K562 (cell line): ENCODE measurements around the gene FAM124A. TPM values are rescaled to one million over a fixed set of nuclear protein-coding genes. Genes with fewer than 3 reads are reported as not detected.
A peak's percentile ranks its signal among the peaks of the same experiment; 100 is the strongest.

Source experiments
- ATAC-seq: fragments of 200-7000 bp; cut with Tn5 transposase; 3 replicates; pipeline ENCODE4 v1.9.1; 2020; ENCODE audit warnings: moderate library complexity
- BruUV-seq: library from RNA; stranded (reverse); fragments of 400-500 nt; replicated peaks from 2 replicates; lab custom pipeline; 2021; lab: Mats Ljungman, UMichigan
- CTCF ChIA-PET: fragments of 300-600 bp; formaldehyde crosslinking; extraction: SDS; loops from one replicate; lab custom pipeline; 2021; ENCODE audit warnings: low intra/inter-chr PET ratio; lab: Yijun Ruan, JAX
- POLR2A ChIA-PET: fragments of 300-600, 350-650 bp; sonication (Branson Sonifier 250); formaldehyde crosslinking; extraction: SDS; loops from one replicate; lab custom pipeline; 2021; ENCODE audit warnings: antibody characterized with exemption, inconsistent platforms; lab: Yijun Ruan, JAX
- DNase-seq, 4 experiments: peaks; one replicate each; pipeline versions ENCODE4 v3.0.0 to v3.0.0-alpha.2; 2011 to 2018; ENCODE audit warnings: low spot score in 3 of 4, mixed read lengths in 3 of 4; ENCODE audit errors: extremely low read depth in 1 of 4
- FAIRE-seq: peaks from 2 replicates; lab custom pipeline; 2011; peaks lifted over from hg19 to GRCh38; lab: Jason Lieb, UNC
- H2AFZ ChIP-seq: 2 replicates; pipeline ENCODE4 v1.6.0; 2011; ENCODE audit warnings: low read depth, low read length, control low read depth, inconsistent platforms
- H3K27ac ChIP-seq: fragments of 200-600 bp; 3 replicates; pipeline ENCODE4 v1.8.0; 2011; ENCODE audit warnings: low read depth, mild to moderate bottlenecking, control low read depth, inconsistent platforms, low read length, moderate library complexity, mixed read lengths; ENCODE audit errors: extremely low read depth
- H3K27me3 ChIP-seq, 2 experiments: fragments of 300-600 bp in 1 of 2; 2 replicates in 1 of 2; 3 replicates in 1 of 2; pipeline versions ENCODE4 v1.6.0 to v1.8.0; 2011; ENCODE audit warnings: inconsistent platforms in 2 of 2, low read length in 2 of 2, mild to moderate bottlenecking in 1 of 2, mixed read lengths in 1 of 2, moderate library complexity in 1 of 2; ENCODE audit not compliant: control insufficient read depth in 2 of 2, insufficient read depth in 2 of 2
- H3K36me3 ChIP-seq: fragments of 300-600 bp; 3 replicates; pipeline ENCODE4 v1.8.0; 2011; ENCODE audit warnings: mild to moderate bottlenecking, low read length, inconsistent platforms; ENCODE audit not compliant: control insufficient read depth, insufficient read depth
- H3K4me1 ChIP-seq, 2 experiments: fragments of 200-600 bp in 1 of 2; replicated peaks in 1 of 2; 2 replicates in 1 of 2; 3 replicates in 1 of 2; pipeline versions ENCODE4 v1.5.1 to v1.8.0; 2011; ENCODE audit warnings: inconsistent platforms in 2 of 2, low read length in 2 of 2, mild to moderate bottlenecking in 1 of 2, mixed read lengths in 1 of 2, moderate library complexity in 1 of 2; ENCODE audit not compliant: control insufficient read depth in 2 of 2, insufficient read depth in 2 of 2
- H3K4me2 ChIP-seq: 2 replicates; pipeline ENCODE4 v1.6.1; 2011; ENCODE audit warnings: low read length, control low read depth, inconsistent platforms, mixed read lengths; ENCODE audit not compliant: insufficient read depth
- H3K4me3 ChIP-seq: fragments of 200-600 bp; sonication (generic), shearing (Covaris generic); 2 replicates; pipeline ENCODE4 v1.5.1; 2016; ENCODE audit warnings: control low read depth, inconsistent platforms
- H3K79me2 ChIP-seq: fragments of 200-600 bp; 3 replicates; pipeline ENCODE4 v1.8.0; 2011; ENCODE audit warnings: low read length, inconsistent platforms; ENCODE audit not compliant: control insufficient read depth, insufficient read depth
- H3K9ac ChIP-seq, 2 experiments: 2 replicates each; pipeline versions ENCODE4 v1.6.0 to v1.6.1; 2011; ENCODE audit warnings: low read depth in 2 of 2, low read length in 2 of 2, control low read depth in 1 of 2, inconsistent platforms in 1 of 2, mild to moderate bottlenecking in 1 of 2, mixed read lengths in 1 of 2; ENCODE audit not compliant: insufficient read depth in 1 of 2
- H3K9me1 ChIP-seq: one replicate; pipeline ENCODE4 v1.6.0; 2011; ENCODE audit warnings: inconsistent platforms, mild to moderate bottlenecking, low read length, moderate library complexity; ENCODE audit not compliant: control insufficient read depth, insufficient read depth
- H3K9me3 ChIP-seq: replicated peaks from 2 replicates; pipeline ENCODE4 v1.5.1; 2011; ENCODE audit warnings: low read depth, low read length, inconsistent platforms; ENCODE audit not compliant: control insufficient read depth, insufficient read depth
- H4K20me1 ChIP-seq: replicated peaks from 2 replicates; pipeline ENCODE4 v1.6.1; 2011; ENCODE audit warnings: low read length, inconsistent platforms, mixed read lengths; ENCODE audit not compliant: control insufficient read depth, insufficient read depth
- HDAC8 ChIP-seq: fragments of 450-650 bp; IDR thresholded peaks from 2 replicates; pipeline ENCODE4 v1.6.1; 2016; ENCODE audit warnings: mild to moderate bottlenecking, missing genetic modification characterization, moderate library complexity, missing compliant biosample characterization
- WGBS: fragments of 100-300 bp; shearing (Covaris generic); methylation state at CpG from one replicate; pipeline ENCODE4 v1.1.6; 2016; ENCODE audit warnings: low coverage, mixed read lengths; ENCODE audit not compliant: insufficient coverage; ENCODE audit errors: missing lambda C conversion rate; 5-methylcytosine and 5-hydroxymethylcytosine counted together
- in situ Hi-C: fragments of 300-500 bp; cut with MboI; formaldehyde crosslinking; loops from 4 replicates; pipeline ENCODE4 v1.15.0; 2018; ENCODE audit warnings: inconsistent platforms, mixed read lengths
- intact Hi-C: fragments of 100-400 bp; cut with micrococcal nuclease; formaldehyde crosslinking; loops from 2 replicates; pipeline ENCODE4 v1.14.2; 2022
- polyA plus RNA-seq, 8 experiments: library from polyadenylated mRNA; depleted of rRNA in 4 of 8; stranded (reverse) in 5 of 8; unstranded in 3 of 8; fragments of >200 nt; fragmentation: Nextera tagmentation in 2 of 8; fragmentation: Illumina TruSeq in 1 of 8; extraction: Ambion mirVana in 2 of 8; extraction: Trizol in 1 of 8; gene quantifications; 2 replicates each; pipeline versions ENCODE4 v1.2.1 to v1.2.3, GENCODE V29; 2011 to 2014; ENCODE audit warnings: inconsistent platforms in 1 of 8, missing spikeins in 1 of 8
- total RNA-seq, 7 experiments: library from RNA; depleted of rRNA in 6 of 7; stranded (reverse); fragments of >200 nt in 6 of 7; fragmentation: Illumina TruSeq in 2 of 7; extraction: Trizol in 2 of 7; gene quantifications; 2 replicates each; pipeline versions ENCODE4 v1.2.1 to v1.2.3, GENCODE V29; 2011 to 2021; ENCODE audit warnings: low replicate concordance in 1 of 7
- TF ChIP-seq, protein P1 (sequence below), 3 experiments: IDR thresholded peaks in 2 of 3; conservative IDR thresholded peaks in 1 of 3; 2 replicates each; pipeline ENCODE4 v1.5.1; 2011 to 2012; ENCODE audit warnings: low read length in 3 of 3, mild to moderate bottlenecking in 3 of 3, control low read depth in 2 of 3, improper control_type of control experiment in 1 of 3, inconsistent platforms in 1 of 3, low read depth in 1 of 3, mixed read lengths in 1 of 3, moderate library complexity in 1 of 3; ENCODE audit not compliant: insufficient read depth in 2 of 3

FAM124A gene
- total and polyA plus RNA-seq, 9 of the 15 experiments (the other 6 are each of a cell fraction or from before 2014, with no cell fraction given) = not detected

DNA sequence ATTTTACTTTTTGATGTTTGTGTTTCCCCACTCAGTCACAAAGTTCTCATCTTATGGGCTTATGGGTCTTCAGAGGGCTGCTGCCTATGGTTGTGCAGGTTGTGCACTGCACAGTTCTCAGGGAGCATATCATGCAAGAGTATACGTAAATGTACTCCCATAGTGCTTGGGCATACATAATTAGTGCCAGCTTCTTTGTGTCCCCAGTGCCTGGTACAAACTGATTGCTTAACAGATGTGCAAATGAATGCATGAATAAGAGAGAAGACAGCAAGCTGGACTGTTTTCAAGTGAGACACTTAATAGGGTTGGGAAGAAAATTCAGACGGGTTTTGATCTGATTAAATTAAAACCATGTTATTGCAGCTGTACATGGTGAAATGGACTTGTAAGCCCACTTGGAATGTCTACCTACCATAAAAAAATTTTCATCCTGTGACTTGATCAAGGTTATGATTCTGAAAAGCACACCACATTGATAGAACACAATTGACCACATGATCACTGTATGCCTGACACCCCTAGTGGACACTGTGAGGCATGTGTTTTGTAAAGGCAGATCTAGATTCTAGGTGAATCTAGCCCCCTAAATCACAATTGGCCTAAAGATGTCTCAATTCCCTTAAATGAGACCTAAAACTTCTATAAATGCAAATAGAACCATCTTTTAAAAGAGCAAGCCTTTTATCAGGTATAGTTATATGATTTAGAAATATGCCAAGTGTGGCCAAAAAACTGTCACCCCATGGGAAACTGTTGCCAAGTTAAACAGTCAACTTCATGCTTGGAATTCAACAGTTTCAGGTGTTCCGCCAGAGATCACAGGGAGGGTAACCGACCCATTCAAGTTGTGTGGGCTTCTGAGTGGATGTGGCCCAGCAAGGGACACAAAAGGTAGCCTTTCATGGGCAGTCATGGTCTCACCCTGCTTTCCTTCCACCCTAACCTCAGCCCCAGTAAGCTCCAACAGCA lies 27.9 kb downstream of the FAM124A start:
- Histone ChIP-seq H3K79me2 (no peaks in the 10 kb centered on the region), H3K9me3 (no peaks in the 10 kb centered on the region), H3K27ac (no peak overlapping the region), H3K4me2 (no peak overlapping the region), H3K27me3 (peaks cover 2 to 30% of the 10 kb centered on the region in 2 experiments; a peak in 3 of 5 replicates), H3K4me1 (peaks cover 0 to 5% of the 10 kb centered on the region in 2 experiments; a peak in 1 of 5 replicates), H2AFZ (no peak overlapping the region), H3K9ac (no peak overlapping the region), H3K9me1 (no peaks in the 10 kb centered on the region), H4K20me1 (no peaks in the 10 kb centered on the region), H3K36me3 (no peaks in the 10 kb centered on the region), H3K4me3 (no peak overlapping the region)
- TF ChIP-seq, protein P1, sequence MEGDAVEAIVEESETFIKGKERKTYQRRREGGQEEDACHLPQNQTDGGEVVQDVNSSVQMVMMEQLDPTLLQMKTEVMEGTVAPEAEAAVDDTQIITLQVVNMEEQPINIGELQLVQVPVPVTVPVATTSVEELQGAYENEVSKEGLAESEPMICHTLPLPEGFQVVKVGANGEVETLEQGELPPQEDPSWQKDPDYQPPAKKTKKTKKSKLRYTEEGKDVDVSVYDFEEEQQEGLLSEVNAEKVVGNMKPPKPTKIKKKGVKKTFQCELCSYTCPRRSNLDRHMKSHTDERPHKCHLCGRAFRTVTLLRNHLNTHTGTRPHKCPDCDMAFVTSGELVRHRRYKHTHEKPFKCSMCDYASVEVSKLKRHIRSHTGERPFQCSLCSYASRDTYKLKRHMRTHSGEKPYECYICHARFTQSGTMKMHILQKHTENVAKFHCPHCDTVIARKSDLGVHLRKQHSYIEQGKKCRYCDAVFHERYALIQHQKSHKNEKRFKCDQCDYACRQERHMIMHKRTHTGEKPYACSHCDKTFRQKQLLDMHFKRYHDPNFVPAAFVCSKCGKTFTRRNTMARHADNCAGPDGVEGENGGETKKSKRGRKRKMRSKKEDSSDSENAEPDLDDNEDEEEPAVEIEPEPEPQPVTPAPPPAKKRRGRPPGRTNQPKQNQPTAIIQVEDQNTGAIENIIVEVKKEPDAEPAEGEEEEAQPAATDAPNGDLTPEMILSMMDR (IDR thresholded peaks at IDR 0.05 in 2 of 3, conservative IDR thresholded peaks at IDR 0.05 in 1 of 3; ENCODE audit: insufficient read depth in 2 of 3, low read depth in 1 of 3, low read length in 3 of 3) = peak in 2 of 3 experiments; percentile 40 to 48; a peak in 3 of 6 replicates
- TF ChIP-seq HDAC8 (tag) = no peak
- intact Hi-C loops (no loop called here), in situ Hi-C loops (no loop called here)
- DNase-seq (peak in 3 of 4 experiments; percentile 24 to 32 (median 27)), ATAC-seq (peak; percentile 60; the same call in 1 of the 3 replicates), FAIRE-seq (peak; percentile 67)
- ChIA-PET CTCF (no interaction called here), POLR2A (no interaction called here)
- 0% methylated on average over 4 of the region's 4 CpGs for WGBS
- BruUV-seq = no TSS peak
